Measurements from ENCODE around the gene GSPT1. TPM values are rescaled to one million over a fixed set of nuclear protein-coding genes. Genes with fewer than 3 reads are reported as not detected.
A peak's percentile ranks its signal among the peaks of the same experiment; 100 is the strongest.

The GSPT1 gene
- total RNA-seq, 4 donors from 2014 or later, result 61.8 to 178 (median 90.0) TPM

DNA sequence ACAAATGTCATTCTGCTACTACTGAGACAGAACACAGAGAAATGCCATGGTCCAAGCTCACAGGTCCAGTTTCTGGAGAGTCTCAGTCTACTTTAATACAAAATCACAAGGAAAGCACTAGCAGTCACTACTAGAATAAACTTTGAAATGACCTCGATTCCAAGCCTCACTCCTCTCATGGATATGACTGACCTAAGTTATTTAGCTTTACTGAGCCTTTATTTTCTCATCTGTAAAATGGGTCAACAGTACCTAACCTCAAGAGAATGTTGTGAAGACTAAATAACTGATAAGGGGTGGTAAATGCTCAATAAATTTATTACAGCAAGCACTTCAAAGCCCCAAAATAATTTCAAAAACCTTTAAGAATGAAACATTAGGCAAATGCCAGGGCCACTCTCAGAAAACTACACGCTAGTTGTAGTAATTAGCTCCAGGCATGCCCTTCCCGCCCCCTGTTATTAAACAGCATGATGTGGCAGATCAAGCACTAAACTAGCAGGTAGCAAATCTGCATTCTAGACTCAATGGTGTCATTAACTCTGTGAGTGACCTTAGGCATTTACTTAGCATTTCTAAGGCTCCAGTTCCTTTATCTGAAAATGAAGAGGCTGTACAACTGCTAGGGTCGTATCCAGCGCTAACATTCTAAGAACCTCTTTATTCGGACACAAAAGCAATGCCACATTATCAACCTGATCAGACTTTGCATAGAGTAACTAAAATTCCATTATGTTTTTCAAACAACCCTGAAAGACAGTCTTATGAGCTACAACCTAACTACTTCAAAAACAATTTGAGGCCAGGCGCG is 8.4 kb downstream of the GSPT1 start:
- TF ChIP-seq, protein P1, sequence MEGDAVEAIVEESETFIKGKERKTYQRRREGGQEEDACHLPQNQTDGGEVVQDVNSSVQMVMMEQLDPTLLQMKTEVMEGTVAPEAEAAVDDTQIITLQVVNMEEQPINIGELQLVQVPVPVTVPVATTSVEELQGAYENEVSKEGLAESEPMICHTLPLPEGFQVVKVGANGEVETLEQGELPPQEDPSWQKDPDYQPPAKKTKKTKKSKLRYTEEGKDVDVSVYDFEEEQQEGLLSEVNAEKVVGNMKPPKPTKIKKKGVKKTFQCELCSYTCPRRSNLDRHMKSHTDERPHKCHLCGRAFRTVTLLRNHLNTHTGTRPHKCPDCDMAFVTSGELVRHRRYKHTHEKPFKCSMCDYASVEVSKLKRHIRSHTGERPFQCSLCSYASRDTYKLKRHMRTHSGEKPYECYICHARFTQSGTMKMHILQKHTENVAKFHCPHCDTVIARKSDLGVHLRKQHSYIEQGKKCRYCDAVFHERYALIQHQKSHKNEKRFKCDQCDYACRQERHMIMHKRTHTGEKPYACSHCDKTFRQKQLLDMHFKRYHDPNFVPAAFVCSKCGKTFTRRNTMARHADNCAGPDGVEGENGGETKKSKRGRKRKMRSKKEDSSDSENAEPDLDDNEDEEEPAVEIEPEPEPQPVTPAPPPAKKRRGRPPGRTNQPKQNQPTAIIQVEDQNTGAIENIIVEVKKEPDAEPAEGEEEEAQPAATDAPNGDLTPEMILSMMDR (IDR thresholded peaks at IDR 0.05), result no peak
- no peak for DNase-seq (ENCODE audit: low spot score)
- no peak for ATAC-seq (ENCODE audit: low FRiP score)

DNA sequence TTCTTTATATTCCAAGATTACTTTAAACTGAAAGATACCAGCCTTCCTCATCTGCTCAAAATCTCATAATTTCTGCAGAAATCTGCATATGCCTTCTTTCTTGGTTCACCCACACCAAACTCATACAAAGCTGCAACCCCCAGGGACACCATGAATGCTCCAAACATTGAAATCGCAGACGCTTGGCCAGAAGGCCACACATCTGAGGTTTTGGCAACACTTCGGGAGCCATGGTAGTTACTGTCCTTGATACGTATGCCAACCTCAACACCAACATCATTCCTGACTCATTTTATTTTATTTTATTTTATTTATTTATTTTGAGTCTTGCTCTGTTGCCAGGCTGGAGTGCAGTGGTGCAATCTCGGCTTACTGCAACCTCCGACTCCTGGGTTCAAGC is 11.8 kb downstream of the GSPT1 start:
- no peak for ATAC-seq (ENCODE audit: low FRiP score)
- TF ChIP-seq, protein P1 (IDR thresholded peaks at IDR 0.05), result no peak
- DNase-seq (ENCODE audit: low spot score), result no peak

- ATAC-seq (ENCODE audit: low FRiP score) (no peak), DNase-seq (ENCODE audit: low spot score) (no peak)
- TF ChIP-seq, protein P1 (IDR thresholded peaks at IDR 0.05), result no peak
Observed at GRCh38 chr16:11901091-11901490, 14.7 kb downstream of the GSPT1 start.

- no peak for DNase-seq (ENCODE audit: low spot score)
- peak; percentile 32 for ATAC-seq (ENCODE audit: low FRiP score)
- TF ChIP-seq, protein P1 (IDR thresholded peaks at IDR 0.05), result no peak
Observed at GRCh38 chr16:11896486-11897176, 19.1 kb downstream of the GSPT1 start.

- DNase-seq (ENCODE audit: low spot score) (no peak), ATAC-seq (ENCODE audit: low FRiP score) (no peak)
- TF ChIP-seq, protein P1 (IDR thresholded peaks at IDR 0.05), result no peak
Observed at GRCh38 chr16:11893571-11893970, 22.2 kb downstream of the GSPT1 start.

DNA sequence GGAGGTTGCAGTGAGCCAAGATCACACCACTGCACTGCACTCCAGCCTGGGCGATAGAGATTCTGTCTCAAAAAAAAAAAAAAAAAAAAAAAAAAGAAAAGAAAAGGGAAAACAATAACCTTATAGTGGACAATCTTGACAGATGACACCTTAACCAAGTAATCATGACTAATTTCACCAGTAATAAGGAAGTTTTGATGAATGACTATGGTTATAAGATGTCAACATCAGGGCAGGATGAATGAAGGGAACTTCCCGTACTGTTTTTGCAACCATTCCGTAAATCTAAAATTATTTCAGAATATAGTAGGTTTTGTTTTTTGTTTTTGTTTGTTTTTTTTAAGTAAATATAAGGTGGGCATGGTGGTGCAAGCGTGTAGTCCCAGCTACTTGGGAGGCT is 23.0 kb downstream of the GSPT1 start:
- TF ChIP-seq, protein P1 (IDR thresholded peaks at IDR 0.05), result no peak
- DNase-seq (ENCODE audit: low spot score), result no peak
- no peak for ATAC-seq (ENCODE audit: low FRiP score)

All from omental fat pad (tissue), 4 donors.